SU-DHL-6 (cell line): ENCODE measurements around the gene KCTD14.

Experiments
- EZH2phosphoT487 ChIP-seq: fragments of 200-600 bp; sonication (generic), shearing (Covaris generic); conservative IDR thresholded peaks from 2 replicates; pipeline ENCODE4 v1.6.1; 2018; ENCODE audit warnings: mild to moderate bottlenecking, antibody characterized with exemption, low read length, moderate library complexity, mixed read lengths
- TF ChIP-seq, protein P1 (sequence below): fragments of 200-600 bp; sonication (generic); IDR thresholded peaks from one replicate; pipeline ENCODE4 v1.5.1; 2017; ENCODE audit warnings: antibody characterized with exemption, mild to moderate bottlenecking, low read length, moderate library complexity; ENCODE audit not compliant: insufficient read depth, poor library complexity, severe bottlenecking

DNA sequence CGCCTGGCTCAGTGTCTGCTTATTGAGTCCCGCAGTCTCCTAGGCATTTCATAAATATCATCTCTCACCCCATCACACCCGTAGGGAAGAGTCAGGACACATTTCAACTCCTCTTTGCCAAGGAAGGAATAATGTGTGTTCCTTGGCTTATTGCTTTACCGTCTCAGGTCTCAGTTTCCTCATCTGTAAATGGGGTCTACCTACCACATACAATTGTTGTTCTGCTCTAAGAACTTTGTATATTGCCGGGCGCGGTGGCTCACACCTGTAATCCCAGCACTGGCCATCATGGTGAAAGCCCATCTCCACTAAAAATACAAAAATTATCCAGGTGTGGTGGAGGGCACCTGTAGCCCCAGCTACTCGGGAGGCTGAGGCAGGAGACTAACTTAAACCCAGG, 37.5 kb upstream of the KCTD14 start:
- TF ChIP-seq, protein P1, sequence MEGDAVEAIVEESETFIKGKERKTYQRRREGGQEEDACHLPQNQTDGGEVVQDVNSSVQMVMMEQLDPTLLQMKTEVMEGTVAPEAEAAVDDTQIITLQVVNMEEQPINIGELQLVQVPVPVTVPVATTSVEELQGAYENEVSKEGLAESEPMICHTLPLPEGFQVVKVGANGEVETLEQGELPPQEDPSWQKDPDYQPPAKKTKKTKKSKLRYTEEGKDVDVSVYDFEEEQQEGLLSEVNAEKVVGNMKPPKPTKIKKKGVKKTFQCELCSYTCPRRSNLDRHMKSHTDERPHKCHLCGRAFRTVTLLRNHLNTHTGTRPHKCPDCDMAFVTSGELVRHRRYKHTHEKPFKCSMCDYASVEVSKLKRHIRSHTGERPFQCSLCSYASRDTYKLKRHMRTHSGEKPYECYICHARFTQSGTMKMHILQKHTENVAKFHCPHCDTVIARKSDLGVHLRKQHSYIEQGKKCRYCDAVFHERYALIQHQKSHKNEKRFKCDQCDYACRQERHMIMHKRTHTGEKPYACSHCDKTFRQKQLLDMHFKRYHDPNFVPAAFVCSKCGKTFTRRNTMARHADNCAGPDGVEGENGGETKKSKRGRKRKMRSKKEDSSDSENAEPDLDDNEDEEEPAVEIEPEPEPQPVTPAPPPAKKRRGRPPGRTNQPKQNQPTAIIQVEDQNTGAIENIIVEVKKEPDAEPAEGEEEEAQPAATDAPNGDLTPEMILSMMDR = no peak
- no peak for TF ChIP-seq EZH2phosphoT487
